T-helper 17 cell (primary cell): ENCODE results near the gene TAS2R46. TPM values are rescaled to one million over a fixed set of nuclear protein-coding genes. Genes with fewer than 3 reads are reported as not detected.
"Not testable (repeated sequence)": the region's sequence is repeated elsewhere in the genome, so short reads cannot be mapped to it uniquely, and the experiment has no call there.

Experiments used
- ATAC-seq: fragments of 150-1000 bp; cut with Tn5 transposase; 2 replicates; pipeline ENCODE4 v1.10.0; 2021; ENCODE audit warnings: mild to moderate bottlenecking, moderate library complexity
- DNase-seq, 3 donors: peaks; one replicate each; pipeline versions ENCODE4 v3.0.0 to v3.0.0-alpha.2; 2020 to 2021
- H3K9me3 ChIP-seq: one replicate; pipeline ENCODE4 v1.7.0; 2013; ENCODE audit warnings: low read length, mild to moderate bottlenecking; ENCODE audit not compliant: control insufficient read depth, poor library complexity, severe bottlenecking
- H3K27ac Mint-ChIP-seq: one replicate; pipeline ENCODE4 v1.8.0; 2022; ENCODE audit warnings: mild to moderate bottlenecking, moderate library complexity, mixed read lengths
- H3K27me3 Mint-ChIP-seq: one replicate; pipeline ENCODE4 v1.8.0; 2022; ENCODE audit warnings: mixed read lengths
- H3K36me3 Mint-ChIP-seq: one replicate; pipeline ENCODE4 v1.8.0; 2022; ENCODE audit warnings: low read depth, mixed read lengths
- H3K4me1 Mint-ChIP-seq: one replicate; pipeline ENCODE4 v1.8.0; 2022; ENCODE audit warnings: mild to moderate bottlenecking, mixed read lengths
- H3K4me3 Mint-ChIP-seq: one replicate; pipeline ENCODE4 v1.8.0; 2022; ENCODE audit warnings: mild to moderate bottlenecking, moderate library complexity, mixed read lengths
- total RNA-seq, 4 donors: library from RNA in 2 of 4; stranded (reverse) in 2 of 4; gene quantifications; one replicate each; pipeline ENCODE4 v1.2.3 and lab custom pipeline; 2022 to 2026

TAS2R46 gene
- 1 to 10 TPM; 1.2 to 2.2 TPM for total RNA-seq
- 0.23 to 0.68 reads per million in 2 donors for total RNA-seq (lab: John Stamatoyannopoulos, UW)

- peaks cover 12% of the 10 kb centered on the region for H3K4me1 Mint-ChIP-seq
- not testable (repeated sequence) for H3K27me3 Mint-ChIP-seq, DNase-seq, H3K27ac Mint-ChIP-seq, H3K9me3 ChIP-seq, H3K4me3 Mint-ChIP-seq, ATAC-seq, H3K36me3 Mint-ChIP-seq
Measured at GRCh38 chr12:11062194-11062593, at the start of gene TAS2R46. TAS2R46 (minus strand) TSS chr12:11062294; CDS start chr12:11062294, 0 bp downstream.

- H3K9me3 ChIP-seq, H3K27me3 Mint-ChIP-seq, H3K4me3 Mint-ChIP-seq, H3K27ac Mint-ChIP-seq, H3K36me3 Mint-ChIP-seq, DNase-seq, ATAC-seq: not testable (repeated sequence)
- peaks cover 12% of the 10 kb centered on the region for H3K4me1 Mint-ChIP-seq
Measured at GRCh38 chr12:11111213-11111612, 49.1 kb upstream of the TAS2R46 start.

DNA sequence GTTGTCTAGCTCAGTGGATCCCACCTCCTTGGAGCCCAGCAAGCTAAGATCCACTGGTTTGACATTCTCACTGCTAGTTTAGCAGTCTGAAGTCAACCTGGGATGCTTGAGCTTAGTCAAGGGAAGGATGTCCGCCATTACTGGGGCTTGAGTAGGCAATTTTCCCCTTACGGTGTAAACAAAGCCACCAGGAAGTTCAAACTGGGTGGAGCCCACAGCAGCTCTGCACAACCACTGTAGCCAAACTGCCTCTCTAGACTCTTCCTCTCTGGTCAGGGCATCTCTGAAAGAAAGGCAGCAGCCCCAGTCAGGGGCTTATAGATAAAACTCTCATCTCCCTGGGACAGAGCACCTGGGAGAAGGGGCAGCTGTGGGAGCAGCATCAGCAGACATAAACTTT is 46.8 kb upstream of the TAS2R46 start:
- DNase-seq = no peak
- H3K4me3 Mint-ChIP-seq = peak overlapping the region; percentile 19
- ATAC-seq = no peak
- H3K27me3 Mint-ChIP-seq = no peaks in the 10 kb centered on the region
- peak overlapping the region; percentile 84 for H3K27ac Mint-ChIP-seq
- H3K9me3 ChIP-seq = no peaks in the 10 kb centered on the region
- peaks cover 8% of the 10 kb centered on the region for H3K4me1 Mint-ChIP-seq
- peaks cover 4% of the 10 kb centered on the region for H3K36me3 Mint-ChIP-seq

GRCh38 chr12:11107719-11108118 is 45.6 kb upstream of the TAS2R46 start:
- ATAC-seq (no peak), DNase-seq (no peak)
- no peaks in the 10 kb centered on the region for H3K36me3 Mint-ChIP-seq
- no peaks in the 10 kb centered on the region for H3K9me3 ChIP-seq
- no peaks in the 10 kb centered on the region for H3K27me3 Mint-ChIP-seq
- peaks cover 8% of the 10 kb centered on the region for H3K4me1 Mint-ChIP-seq
- no peak overlapping the region for H3K4me3 Mint-ChIP-seq
- no peak overlapping the region for H3K27ac Mint-ChIP-seq

DNA sequence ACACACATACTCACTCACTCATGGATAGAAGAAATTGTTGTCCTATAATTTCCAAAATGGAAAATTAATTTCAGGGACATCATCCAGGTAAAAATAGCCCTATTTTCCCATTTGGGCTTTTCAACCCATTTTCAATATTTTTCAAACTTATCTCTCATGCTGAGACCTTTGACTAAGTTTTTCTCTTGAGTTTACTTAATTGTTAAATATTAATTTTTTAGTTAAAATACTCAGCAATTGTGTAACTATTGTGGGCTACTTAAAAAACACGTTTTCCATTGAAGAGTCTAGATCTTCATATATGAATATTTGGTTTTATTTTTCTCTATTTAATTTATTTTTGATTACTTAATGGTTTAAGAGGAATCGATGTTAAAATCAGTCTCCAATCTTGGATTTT is 44.2 kb upstream of the TAS2R46 start:
- no peak for DNase-seq
- H3K27me3 Mint-ChIP-seq = no peaks in the 10 kb centered on the region
- ATAC-seq = no peak
- peaks cover 2% of the 10 kb centered on the region for H3K36me3 Mint-ChIP-seq
- H3K27ac Mint-ChIP-seq = no peak overlapping the region
- H3K4me1 Mint-ChIP-seq = peaks cover 8% of the 10 kb centered on the region
- no peaks in the 10 kb centered on the region for H3K9me3 ChIP-seq
- no peak overlapping the region for H3K4me3 Mint-ChIP-seq

DNA sequence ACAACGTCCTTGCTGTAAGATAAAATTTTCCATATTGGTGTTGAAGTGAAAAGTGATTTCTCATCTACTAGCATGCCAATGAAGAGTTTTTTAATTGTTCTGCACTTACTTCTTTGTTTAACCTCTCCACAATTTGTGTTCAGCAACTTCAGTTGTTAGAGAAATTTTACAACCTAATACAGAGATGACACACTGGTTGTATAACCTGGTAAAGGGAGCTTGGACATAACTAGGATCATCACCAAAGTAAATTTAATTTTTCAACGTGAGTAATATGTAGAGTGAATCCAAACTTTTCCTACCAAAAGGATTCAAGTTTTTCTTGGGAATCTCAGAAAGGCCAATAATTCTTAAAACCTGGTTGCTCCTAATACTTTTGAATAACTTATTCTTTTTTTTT is 43.5 kb upstream of the TAS2R46 start:
- H3K4me3 Mint-ChIP-seq = no peak overlapping the region
- no peak overlapping the region for H3K27ac Mint-ChIP-seq
- DNase-seq (no peak), ATAC-seq (no peak)
- H3K4me1 Mint-ChIP-seq = peaks cover 8% of the 10 kb centered on the region
- peaks cover 2% of the 10 kb centered on the region for H3K36me3 Mint-ChIP-seq
- H3K27me3 Mint-ChIP-seq = no peaks in the 10 kb centered on the region
- H3K9me3 ChIP-seq = no peaks in the 10 kb centered on the region

GRCh38 chr12:11094910-11095309 is 32.8 kb upstream of the TAS2R46 start:
- H3K4me1 Mint-ChIP-seq, ATAC-seq, H3K27me3 Mint-ChIP-seq, H3K9me3 ChIP-seq, H3K4me3 Mint-ChIP-seq, H3K27ac Mint-ChIP-seq, DNase-seq, H3K36me3 Mint-ChIP-seq: not testable (repeated sequence)

DNA sequence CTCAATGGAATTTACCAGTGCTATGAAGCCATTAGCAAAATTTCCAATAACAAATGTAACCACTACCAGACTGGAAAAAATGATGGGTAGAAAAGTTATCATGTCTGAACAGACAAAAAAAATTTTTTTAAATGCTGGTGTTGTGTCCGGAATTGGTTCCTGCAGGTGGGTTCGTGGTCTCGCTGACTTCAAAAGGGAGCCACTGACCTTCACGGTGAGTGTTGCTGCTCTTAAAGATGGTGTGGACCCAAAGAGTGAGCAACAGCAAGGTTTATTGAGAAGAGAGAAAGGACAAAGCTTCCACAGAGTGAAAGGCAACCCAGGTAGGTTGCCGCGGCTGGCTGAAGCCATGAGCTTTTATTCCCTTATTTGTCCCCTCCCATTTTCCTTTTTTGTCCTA is 30.0 kb upstream of the TAS2R46 start, which contains the start of gene TAS2R43:
Gene TAS2R43 (minus strand): TSS at position 186 of the 400 bp plus-strand sequence. CDS start 84 bp downstream, at position 102.
- Mint-ChIP-seq H3K4me1 (no peaks in the 10 kb centered on the region), H3K27ac (no peak within 1 kb of the TSS)
- ATAC-seq = no peak

DNA sequence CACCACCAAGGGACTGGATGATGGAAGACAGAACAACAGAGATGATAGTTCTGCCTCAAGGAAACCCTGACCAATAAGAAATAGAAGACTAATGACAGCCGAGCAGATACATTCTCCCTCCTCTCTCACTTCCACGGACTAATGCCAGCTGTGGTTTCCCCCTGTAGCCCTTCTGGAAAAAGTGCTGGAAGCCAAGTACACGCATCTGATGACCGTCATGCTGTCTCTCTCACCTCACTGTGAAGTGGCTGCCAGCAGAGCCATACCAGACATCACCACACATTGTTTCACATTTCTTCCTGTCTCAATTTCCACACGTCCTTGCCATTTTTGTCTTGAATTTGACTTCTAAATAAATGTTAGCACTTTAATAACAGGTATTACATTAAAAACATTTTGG is 27.2 kb upstream of the TAS2R46 start:
- H3K27me3 Mint-ChIP-seq = no peaks in the 10 kb centered on the region
- no peaks in the 10 kb centered on the region for H3K4me1 Mint-ChIP-seq
- no peaks in the 10 kb centered on the region for H3K36me3 Mint-ChIP-seq
- H3K4me3 Mint-ChIP-seq = no peak overlapping the region
- ATAC-seq (no peak), DNase-seq (no peak)
- H3K9me3 ChIP-seq = no peaks in the 10 kb centered on the region
- no peak overlapping the region for H3K27ac Mint-ChIP-seq

More for the DNA sequence above, 30.0 kb upstream of the TAS2R46 start, which contains the start of gene TAS2R43:
- no peaks in the 10 kb centered on the region for H3K36me3 Mint-ChIP-seq
- H3K9me3 ChIP-seq = no peaks in the 10 kb centered on the region
- H3K27me3 Mint-ChIP-seq = no peaks in the 10 kb centered on the region
- no peak for DNase-seq
- no peak within 1 kb of the TSS for H3K4me3 Mint-ChIP-seq

DNA sequence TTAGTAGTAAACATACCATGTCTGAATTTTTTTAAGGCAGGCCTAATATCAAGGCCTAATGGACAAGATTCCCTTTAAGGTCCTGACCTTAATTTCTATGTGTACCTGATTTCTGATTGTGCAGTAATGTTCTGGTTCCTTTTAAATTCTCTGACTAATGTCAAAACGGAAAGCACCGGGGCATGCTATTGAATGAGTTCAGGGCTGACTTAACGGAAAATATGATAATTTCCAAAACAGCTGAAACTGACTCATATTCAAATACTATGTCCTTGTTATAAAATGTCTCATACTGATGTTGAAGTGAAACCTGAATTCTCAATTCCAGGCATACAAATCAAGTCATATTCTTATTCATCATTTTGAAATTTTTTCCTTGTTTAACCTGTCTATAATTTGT is 23.3 kb upstream of the TAS2R46 start:
- ATAC-seq (no peak), DNase-seq (no peak)
- H3K27ac Mint-ChIP-seq = no peak overlapping the region
- H3K27me3 Mint-ChIP-seq = no peaks in the 10 kb centered on the region
- no peaks in the 10 kb centered on the region for H3K4me1 Mint-ChIP-seq
- H3K9me3 ChIP-seq = no peaks in the 10 kb centered on the region
- H3K36me3 Mint-ChIP-seq = peaks cover 3% of the 10 kb centered on the region
- H3K4me3 Mint-ChIP-seq = no peak overlapping the region

DNA sequence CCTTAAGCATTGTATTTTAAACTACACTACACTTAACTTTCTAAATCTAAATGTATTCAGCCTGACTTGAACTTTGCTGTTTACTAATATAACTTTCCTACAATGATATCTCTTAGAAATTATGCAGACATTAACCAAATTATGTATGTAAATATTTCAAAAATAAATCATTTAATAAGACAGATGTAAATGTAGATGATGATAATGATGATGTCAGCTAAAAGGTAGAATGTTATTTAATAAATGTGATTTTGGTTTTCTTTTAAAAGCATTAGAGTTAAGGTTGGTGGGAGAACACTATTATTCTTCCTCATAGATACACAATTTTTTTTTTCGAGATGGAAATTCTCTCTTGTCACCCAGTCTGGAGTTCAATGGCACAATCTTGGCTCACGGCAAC is 19.9 kb upstream of the TAS2R46 start:
- Mint-ChIP-seq H3K4me1 (no peaks in the 10 kb centered on the region), H3K36me3 (peaks cover 3% of the 10 kb centered on the region), H3K27me3 (no peaks in the 10 kb centered on the region), H3K4me3 (no peak overlapping the region), H3K27ac (no peak overlapping the region)
- ATAC-seq = no peak
- no peaks in the 10 kb centered on the region for H3K9me3 ChIP-seq
- DNase-seq = no peak

- ATAC-seq (no peak), DNase-seq (no peak)
- H3K9me3 ChIP-seq = no peaks in the 10 kb centered on the region
- Mint-ChIP-seq H3K27ac (no peak overlapping the region), H3K36me3 (peaks cover 5% of the 10 kb centered on the region), H3K4me1 (peaks cover 6% of the 10 kb centered on the region), H3K27me3 (no peaks in the 10 kb centered on the region), H3K4me3 (no peak overlapping the region)
Measured at GRCh38 chr12:11078246-11078645, 16.2 kb upstream of the TAS2R46 start.

DNA sequence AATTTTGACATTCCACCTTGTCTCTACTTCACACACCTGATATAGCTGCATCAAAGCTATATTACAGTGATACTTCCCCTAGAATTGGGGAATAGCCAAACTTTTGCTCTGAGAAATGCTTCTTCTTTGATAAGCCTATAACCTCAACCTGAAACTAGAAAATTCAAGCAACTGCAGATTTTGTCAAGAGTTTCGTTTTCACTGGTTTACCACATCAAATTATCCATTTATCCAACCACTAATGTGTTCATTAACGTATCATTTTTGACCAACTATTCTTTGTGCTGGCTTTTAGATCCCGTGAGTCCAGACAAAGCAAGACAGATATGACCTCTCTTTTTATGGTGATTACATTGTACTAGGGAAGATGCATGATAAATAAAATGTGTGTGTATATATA is 13.5 kb upstream of the TAS2R46 start:
- ATAC-seq = no peak
- Mint-ChIP-seq H3K36me3 (peaks cover 2% of the 10 kb centered on the region), H3K27me3 (no peaks in the 10 kb centered on the region), H3K4me3 (no peak overlapping the region), H3K4me1 (peaks cover 8% of the 10 kb centered on the region), H3K27ac (no peak overlapping the region)
- H3K9me3 ChIP-seq = no peaks in the 10 kb centered on the region
- no peak for DNase-seq

- no peak overlapping the region for H3K27ac Mint-ChIP-seq
- peaks cover 8% of the 10 kb centered on the region for H3K4me1 Mint-ChIP-seq
- ATAC-seq = no peak
- DNase-seq = no peak
- H3K27me3 Mint-ChIP-seq = no peaks in the 10 kb centered on the region
- H3K4me3 Mint-ChIP-seq = no peak overlapping the region
- no peaks in the 10 kb centered on the region for H3K9me3 ChIP-seq
- H3K36me3 Mint-ChIP-seq = peaks cover 2% of the 10 kb centered on the region
Measured at GRCh38 chr12:11071414-11071813, 9.3 kb upstream of the TAS2R46 start.
